HEK293T (cell line): Measurements from ENCODE around the gene ZNF653.

Source experiments
- ARNT ChIP-seq: fragments of 450-650 bp; IDR thresholded peaks from 2 replicates; pipeline ENCODE4 v1.6.1; 2017; ENCODE audit warnings: mild to moderate bottlenecking
- FOXA1 ChIP-seq: fragments of 450-650 bp; IDR thresholded peaks from 2 replicates; pipeline ENCODE4 v1.6.1; 2016; ENCODE audit warnings: mild to moderate bottlenecking
- FOXM1 ChIP-seq: fragments of 450-650 bp; IDR thresholded peaks from 2 replicates; pipeline ENCODE4 v1.6.1; 2017; ENCODE audit warnings: mild to moderate bottlenecking, borderline replicate concordance
- HDGF ChIP-seq: fragments of 450-650 bp; IDR thresholded peaks from 2 replicates; pipeline ENCODE4 v1.6.1; 2017; ENCODE audit warnings: antibody characterized with exemption, borderline replicate concordance
- L3MBTL2 ChIP-seq: fragments of 450-650 bp; conservative IDR thresholded peaks from 2 replicates; pipeline ENCODE4 v1.6.1; 2016; ENCODE audit warnings: mild to moderate bottlenecking
- NFRKB ChIP-seq: fragments of 450-650 bp; IDR thresholded peaks from 2 replicates; pipeline ENCODE4 v1.6.1; 2016; ENCODE audit warnings: mild to moderate bottlenecking, moderate library complexity
- SP1 ChIP-seq: fragments of 450-650 bp; IDR thresholded peaks from 2 replicates; pipeline ENCODE4 v1.6.1; 2017

- TF ChIP-seq HDGF = no peak
- no peak for TF ChIP-seq ARNT
- TF ChIP-seq FOXA1 = no peak
- TF ChIP-seq NFRKB = no peak
- no peak for TF ChIP-seq FOXM1
- TF ChIP-seq L3MBTL2 = no peak
- TF ChIP-seq SP1 = no peak
Observed at GRCh38 chr19:11480715-11481533, 24.7 kb downstream of the ZNF653 start, which contains the start of gene ELAVL3.
